Progenitor cell of endocrine pancreas (in vitro differentiated cells): Measurements from ENCODE around the gene CUZD1. TPM values are rescaled to one million over a fixed set of nuclear protein-coding genes. Genes with fewer than 3 reads are reported as not detected.
"Not testable (repeated sequence)": the region's sequence is repeated elsewhere in the genome, so short reads cannot be mapped to it uniquely, and the experiment has no call there.

Experiments used
- DNase-seq: peaks from one replicate; pipeline ENCODE4 v3.0.0; 2021; ENCODE audit warnings: low spot score; ENCODE audit not compliant: unreplicated experiment
- H3K27ac Mint-ChIP-seq: 2 replicates; pipeline ENCODE4 v1.8.0; 2021; ENCODE audit warnings: mild to moderate bottlenecking, moderate library complexity, mixed read lengths
- H3K27me3 Mint-ChIP-seq: 2 replicates; pipeline ENCODE4 v1.8.0; 2021; ENCODE audit warnings: mixed read lengths
- H3K36me3 Mint-ChIP-seq: 2 replicates; pipeline ENCODE4 v1.8.0; 2022; ENCODE audit warnings: mixed read lengths; ENCODE audit not compliant: insufficient read depth
- H3K4me1 Mint-ChIP-seq: 2 replicates; pipeline ENCODE4 v1.8.0; 2021; ENCODE audit warnings: low read depth, mixed read lengths
- H3K4me3 Mint-ChIP-seq: 2 replicates; pipeline ENCODE4 v1.8.0; 2021; ENCODE audit warnings: low read depth, mild to moderate bottlenecking, moderate library complexity, mixed read lengths
- H3K9me3 Mint-ChIP-seq: 2 replicates; pipeline ENCODE4 v1.8.0; 2021; ENCODE audit warnings: low read depth, mixed read lengths
- total RNA-seq: library from RNA; stranded (reverse); gene quantifications from 2 replicates; pipeline ENCODE4 v1.2.1, GENCODE V29; 2021
- TF ChIP-seq, protein P1 (sequence below): fragments of 200-600 bp; sonication (generic); IDR thresholded peaks from one replicate; pipeline ENCODE4 v1.5.0; 2021; ENCODE audit warnings: antibody characterized with exemption, mild to moderate bottlenecking; ENCODE audit not compliant: unreplicated experiment

Gene CUZD1
- total RNA-seq, 1 donor from 2014 or later = not detected

DNA sequence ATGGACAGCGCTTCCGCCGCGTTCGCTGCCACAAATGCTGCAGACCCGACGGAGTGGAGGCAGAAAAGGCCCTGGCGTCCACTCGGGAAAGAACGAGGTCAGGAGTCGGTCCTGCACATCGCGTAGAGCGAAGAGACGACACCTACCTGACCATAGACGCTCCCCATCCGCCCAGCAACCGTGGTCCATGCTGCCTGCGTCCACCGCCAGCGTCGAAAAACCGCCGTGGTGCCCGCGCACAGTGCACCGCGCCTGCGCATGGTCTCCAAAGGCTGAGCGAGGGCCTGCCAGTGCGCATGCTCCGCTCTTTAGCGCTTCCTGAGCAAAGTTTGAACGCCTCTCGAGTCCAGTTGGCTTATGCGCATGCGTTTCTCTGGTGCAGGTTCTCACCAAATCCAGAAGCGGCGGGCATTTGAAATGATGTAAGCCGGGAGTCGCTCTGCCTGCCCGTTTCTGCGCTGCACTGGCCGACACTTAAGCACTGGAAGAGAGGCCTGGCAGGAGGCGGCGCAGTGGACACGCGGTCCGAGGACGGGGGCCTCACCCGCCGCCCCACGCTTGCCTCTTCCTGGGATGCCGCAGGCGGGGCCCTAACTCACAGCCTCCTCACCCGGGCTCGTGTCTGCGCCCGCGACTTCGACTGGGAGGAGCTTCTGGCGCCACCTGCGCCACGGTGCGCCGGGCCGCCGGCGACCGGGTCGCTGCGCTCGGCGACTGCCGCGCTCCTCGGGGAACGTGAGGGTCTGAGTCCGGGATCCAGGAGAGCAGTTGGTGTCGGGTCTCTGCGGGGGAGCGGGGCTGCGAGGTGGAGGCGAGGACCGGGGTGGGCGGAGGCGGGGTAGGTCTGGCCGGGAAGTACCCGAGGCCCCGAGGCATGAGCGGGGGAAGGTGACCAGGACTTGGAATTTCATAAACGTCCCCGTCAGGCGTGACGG is 33.9 kb upstream of the CUZD1 start, which contains the start of gene FAM24B:
Gene FAM24B (minus strand): TSS at position 243 of the 935 bp plus-strand sequence. CDS start 29,066 bp downstream, outside the sequence.
- no peak for DNase-seq
- Mint-ChIP-seq H3K36me3 (no peaks in the 10 kb centered on the region), H3K4me3 (no peak within 1 kb of the TSS), H3K27me3 (peaks cover 59% of the 10 kb centered on the region), H3K4me1 (peaks cover 3% of the 10 kb centered on the region), H3K9me3 (no peaks in the 10 kb centered on the region), H3K27ac (no peak within 1 kb of the TSS)
- TF ChIP-seq, protein P1, sequence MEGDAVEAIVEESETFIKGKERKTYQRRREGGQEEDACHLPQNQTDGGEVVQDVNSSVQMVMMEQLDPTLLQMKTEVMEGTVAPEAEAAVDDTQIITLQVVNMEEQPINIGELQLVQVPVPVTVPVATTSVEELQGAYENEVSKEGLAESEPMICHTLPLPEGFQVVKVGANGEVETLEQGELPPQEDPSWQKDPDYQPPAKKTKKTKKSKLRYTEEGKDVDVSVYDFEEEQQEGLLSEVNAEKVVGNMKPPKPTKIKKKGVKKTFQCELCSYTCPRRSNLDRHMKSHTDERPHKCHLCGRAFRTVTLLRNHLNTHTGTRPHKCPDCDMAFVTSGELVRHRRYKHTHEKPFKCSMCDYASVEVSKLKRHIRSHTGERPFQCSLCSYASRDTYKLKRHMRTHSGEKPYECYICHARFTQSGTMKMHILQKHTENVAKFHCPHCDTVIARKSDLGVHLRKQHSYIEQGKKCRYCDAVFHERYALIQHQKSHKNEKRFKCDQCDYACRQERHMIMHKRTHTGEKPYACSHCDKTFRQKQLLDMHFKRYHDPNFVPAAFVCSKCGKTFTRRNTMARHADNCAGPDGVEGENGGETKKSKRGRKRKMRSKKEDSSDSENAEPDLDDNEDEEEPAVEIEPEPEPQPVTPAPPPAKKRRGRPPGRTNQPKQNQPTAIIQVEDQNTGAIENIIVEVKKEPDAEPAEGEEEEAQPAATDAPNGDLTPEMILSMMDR = no peak

DNA sequence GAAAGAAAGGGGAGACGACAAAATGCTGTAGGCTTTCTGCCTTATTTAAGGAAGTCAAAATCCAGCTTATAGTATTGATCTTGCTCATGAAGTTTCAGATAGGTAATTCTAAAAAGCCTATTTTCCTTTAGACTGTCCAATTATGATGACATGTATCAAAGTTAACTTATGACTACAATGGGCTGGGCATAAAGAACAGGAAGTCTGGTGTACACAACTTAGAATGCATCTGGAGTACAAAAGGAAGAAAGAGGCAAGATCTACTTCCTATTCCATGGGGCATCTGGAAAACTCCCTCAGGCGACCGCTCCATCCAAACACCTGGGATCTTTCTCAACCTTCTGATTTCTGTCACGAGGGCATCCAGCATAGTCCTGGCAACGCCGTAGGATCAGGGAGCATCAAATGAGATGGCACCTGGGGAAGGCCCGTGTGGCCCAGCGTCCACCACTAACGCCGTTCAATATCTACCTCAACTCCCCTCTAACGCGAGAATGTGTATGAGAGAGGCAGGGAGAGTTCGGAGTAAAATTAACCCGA is 33.2 kb upstream of the CUZD1 start:
- Mint-ChIP-seq H3K27ac (no peak overlapping the region), H3K27me3 (peaks cover 55% of the 10 kb centered on the region), H3K9me3 (no peaks in the 10 kb centered on the region), H3K36me3 (no peaks in the 10 kb centered on the region), H3K4me1 (peaks cover 3% of the 10 kb centered on the region), H3K4me3 (no peak overlapping the region)
- TF ChIP-seq, protein P1 = no peak
- no peak for DNase-seq

DNA sequence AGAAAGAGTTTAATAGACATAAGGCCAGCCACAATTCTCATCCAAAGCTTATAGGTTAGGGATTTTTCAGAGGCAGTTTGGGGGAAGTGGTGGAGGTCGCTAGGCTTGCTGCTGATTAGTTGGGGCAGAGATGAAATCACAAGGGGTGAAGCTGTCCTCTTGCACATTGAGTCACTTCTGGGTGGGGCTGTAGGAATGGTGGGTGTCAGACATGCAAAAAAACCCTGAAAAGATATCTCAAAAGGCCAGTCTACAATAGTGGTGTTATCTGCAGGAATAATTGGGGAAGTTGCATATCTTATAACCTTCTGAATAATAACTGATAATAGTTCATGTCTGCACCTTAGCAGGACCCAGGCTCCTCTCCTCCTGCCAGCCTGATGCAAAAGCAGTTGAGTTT is 31.6 kb upstream of the CUZD1 start:
- TF ChIP-seq, protein P1 = no peak
- DNase-seq = no peak
- no peak overlapping the region for H3K27ac Mint-ChIP-seq
- peaks cover 50% of the 10 kb centered on the region for H3K27me3 Mint-ChIP-seq
- no peaks in the 10 kb centered on the region for H3K36me3 Mint-ChIP-seq
- H3K4me1 Mint-ChIP-seq = peaks cover 3% of the 10 kb centered on the region
- H3K9me3 Mint-ChIP-seq = no peaks in the 10 kb centered on the region
- no peak overlapping the region for H3K4me3 Mint-ChIP-seq

DNA sequence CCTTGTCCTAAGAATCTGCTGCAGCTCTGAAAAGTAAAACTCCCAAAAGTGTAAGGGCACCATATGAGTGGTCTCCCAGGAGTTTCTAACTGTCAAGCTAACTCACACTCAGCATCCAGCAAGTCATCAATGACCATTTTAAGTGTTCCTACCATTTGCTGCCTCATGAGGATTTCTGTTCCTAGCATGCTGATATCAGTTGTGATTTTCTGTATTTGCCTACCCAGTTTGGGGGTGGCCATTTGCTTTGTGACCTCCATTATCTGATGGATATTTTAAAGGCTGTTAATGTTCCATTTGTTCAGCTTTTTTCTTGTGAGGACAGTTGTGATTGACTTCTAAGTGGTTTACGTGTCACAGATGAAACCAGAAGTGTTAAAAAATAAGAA is 30.8 kb upstream of the CUZD1 start:
- peaks cover 3% of the 10 kb centered on the region for H3K4me1 Mint-ChIP-seq
- peaks cover 3% of the 10 kb centered on the region for H3K9me3 Mint-ChIP-seq
- TF ChIP-seq, protein P1 = no peak
- no peak for DNase-seq
- peaks cover 49% of the 10 kb centered on the region for H3K27me3 Mint-ChIP-seq
- no peaks in the 10 kb centered on the region for H3K36me3 Mint-ChIP-seq
- no peak overlapping the region for H3K27ac Mint-ChIP-seq
- H3K4me3 Mint-ChIP-seq = no peak overlapping the region

DNA sequence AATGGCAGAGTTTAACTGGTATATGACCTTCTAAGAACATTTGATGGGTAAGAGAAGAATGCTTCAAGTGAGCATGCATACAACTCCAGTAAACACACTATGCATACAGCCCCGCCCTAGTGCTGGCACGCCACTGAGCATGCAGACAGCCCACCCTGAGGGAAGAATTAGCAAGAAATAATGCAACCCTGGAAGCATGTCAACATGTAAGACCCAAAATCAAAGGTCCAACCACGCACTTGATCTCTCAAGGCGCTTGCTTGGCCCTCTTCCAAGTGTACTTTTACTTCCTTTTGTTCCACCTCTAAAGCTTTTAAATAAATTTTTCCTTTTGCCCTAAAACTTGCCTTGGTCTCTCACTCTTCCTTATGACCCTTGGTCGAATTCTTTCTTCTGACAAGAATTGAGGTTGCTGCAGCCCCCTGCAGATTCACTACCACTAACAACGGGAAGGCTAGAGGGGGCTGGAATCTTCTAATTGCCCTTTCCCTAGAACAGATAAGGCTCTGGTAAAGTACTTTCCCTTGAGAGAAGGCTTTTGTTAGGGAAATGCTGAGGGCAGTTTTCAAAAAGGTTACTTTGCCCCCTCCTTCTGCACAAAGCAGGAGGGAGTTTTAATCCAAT is 30.3 kb upstream of the CUZD1 start:
- DNase-seq = no peak
- H3K27ac Mint-ChIP-seq = no peak overlapping the region
- no peak overlapping the region for H3K4me3 Mint-ChIP-seq
- TF ChIP-seq, protein P1 = no peak
- peaks cover 3% of the 10 kb centered on the region for H3K4me1 Mint-ChIP-seq
- peaks cover 46% of the 10 kb centered on the region for H3K27me3 Mint-ChIP-seq
- H3K9me3 Mint-ChIP-seq = peaks cover 3% of the 10 kb centered on the region
- no peaks in the 10 kb centered on the region for H3K36me3 Mint-ChIP-seq

DNA sequence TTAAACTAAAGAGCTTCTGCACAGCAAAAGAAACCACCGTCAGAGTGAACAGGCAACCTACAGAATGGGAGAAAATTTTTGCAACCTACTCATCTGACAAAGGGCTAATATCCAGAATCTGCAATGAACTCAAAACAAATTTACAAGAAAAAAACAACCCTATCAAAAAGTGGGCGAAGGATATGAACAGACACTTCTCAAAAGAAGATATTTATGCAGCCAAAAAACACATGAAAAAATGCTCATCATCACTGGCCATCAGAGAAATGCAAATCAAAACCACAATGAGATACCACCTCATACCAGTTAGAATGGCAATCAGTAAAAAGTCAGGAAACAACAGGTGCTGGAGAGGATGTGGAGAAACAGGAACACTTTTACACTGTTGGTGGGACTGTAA is 26.3 kb upstream of the CUZD1 start:
- H3K9me3 Mint-ChIP-seq = peaks cover 12% of the 10 kb centered on the region
- not testable (repeated sequence) for H3K4me1 Mint-ChIP-seq, H3K4me3 Mint-ChIP-seq, H3K27ac Mint-ChIP-seq, H3K36me3 Mint-ChIP-seq, DNase-seq
- H3K27me3 Mint-ChIP-seq = peaks cover 16% of the 10 kb centered on the region

DNA sequence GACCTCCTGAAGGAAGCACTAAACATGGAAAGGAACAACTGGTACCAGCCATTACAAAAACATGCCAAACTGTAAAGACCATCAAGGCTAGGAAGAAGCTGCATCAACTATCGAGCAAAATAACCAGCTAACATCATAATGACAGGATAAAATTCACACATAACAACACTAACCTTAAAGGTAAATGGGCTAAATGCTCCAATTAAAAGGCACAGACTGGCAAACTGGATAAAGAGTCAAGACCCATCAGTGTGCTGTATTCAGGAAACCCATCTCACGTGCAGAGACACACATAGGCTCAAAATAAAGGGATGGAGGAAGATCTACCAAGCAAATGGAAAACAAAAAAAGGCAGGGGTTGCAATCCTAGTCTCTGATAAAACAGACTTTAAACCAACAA is 23.1 kb upstream of the CUZD1 start:
- H3K27me3 Mint-ChIP-seq, H3K27ac Mint-ChIP-seq, DNase-seq, H3K36me3 Mint-ChIP-seq, H3K4me1 Mint-ChIP-seq, H3K4me3 Mint-ChIP-seq: not testable (repeated sequence)
- peaks cover 18% of the 10 kb centered on the region for H3K9me3 Mint-ChIP-seq
